Pancreas (tissue), 10 donors: ENCODE measurements around the gene ITSN2. TPM values are rescaled to one million over a fixed set of nuclear protein-coding genes. Genes with fewer than 3 reads are reported as not detected.

Source experiments
- ATAC-seq, 4 donors: fragments of 200-7000 bp; cut with Tn5 transposase; one replicate each; pipeline versions ENCODE4 v1.8.0 to v1.9.1; 2020; ENCODE audit warnings: mild to moderate bottlenecking in 4 of 4, moderate library complexity in 4 of 4
- DNase-seq, 6 donors: peaks; one replicate each; pipeline ENCODE4 v3.0.0-alpha.2; 2020
- FAIRE-seq: peaks from 2 replicates; lab custom pipeline; 2012; peaks lifted over from hg19 to GRCh38; lab: Jason Lieb, UNC
- H3K27ac ChIP-seq, 4 donors: fragments of 200-600 bp; sonication (generic); 1 replicate in 3 of 4; 2 replicates in 1 of 4; pipeline versions ENCODE4 v1.5.0 to v1.8.0; 2020
- H3K27me3 ChIP-seq, 4 donors: fragments of 200-600 bp; one replicate each; pipeline ENCODE4 v1.8.0; 2021
- H3K36me3 ChIP-seq, 3 donors: fragments of 200-600 bp; sonication (generic) in 1 of 3; one replicate each; pipeline versions ENCODE4 v1.5.0 to v1.8.0; 2020 to 2021
- H3K4me1 ChIP-seq, 3 donors: fragments of 200-600 bp; one replicate each; pipeline ENCODE4 v1.8.0; 2021
- H3K4me3 ChIP-seq, 4 donors: fragments of 200-600 bp; sonication (generic) in 2 of 4; one replicate each; pipeline versions ENCODE4 v1.5.0 to v1.8.0; 2020 to 2021
- H3K9me3 ChIP-seq, 4 donors: fragments of 200-600 bp; one replicate each; pipeline ENCODE4 v1.8.0; 2021
- CTCF ChIP-seq, 4 donors: fragments of 200-600 bp; sonication (generic) in 3 of 4; IDR thresholded peaks; one replicate each; pipeline versions ENCODE4 v1.5.0 to v1.8.0; 2021; ENCODE audit warnings: antibody characterized with exemption in 4 of 4
- WGBS, 2 donors: extraction: QIAGEN DNeasy Blood & Tissue Kit; methylation state at CpG; one replicate each; pipeline ENCODE4 v1.1.7; 2013; 5-methylcytosine and 5-hydroxymethylcytosine counted together
- intact Hi-C, 3 donors: fragments of 100-400 bp; cut with DNase I; formaldehyde crosslinking; loops; one replicate each; pipeline versions ENCODE4 v1.11.1 to v1.14.2; 2022
- polyA plus RNA-seq, 2 donors: library from polyadenylated mRNA; stranded (reverse); fragments of 200-250 nt; gene quantifications; one replicate each; pipeline ENCODE4 v1.2.3, GENCODE V29; 2013
- total RNA-seq, 6 donors: library from RNA; stranded (reverse); fragmentation: NEBNext Ultra II Directional in 4 of 6; extraction: Animal tissue kit (Norgen Biotek cat#: 25700) in 4 of 6; gene quantifications; one replicate each; pipeline versions ENCODE4 v1.2.1 to v1.2.4, GENCODE V29; 2021 to 2023
- donor health status: healthy with polysubstance abuse.
- donor health status: DM: no; HTN: no; CAD: no; lungs with moderate emphysema.
- donor health status: DM: no; HTN: no; CAD: no.
- donor health status: control.
- donor health status: control.
- donor health status: Bipolar disorder and iron deficiency.
- donor health status: DM: yes; HTN: yes; CAD: no.
- donor health status: DM: no; HTN: no; CAD: no.
- donor health status: DM: no; HTN: no; CAD: no.
- donor health status: DM: yes; HTN: yes; CAD: no.

The ITSN2 gene
- total and polyA plus RNA-seq, 8 donors = 23.8 to 42.0 (median 31.4) TPM

- WGBS, 2 donors = 86 to 94% methylated on average over 1 of the region's 1 CpG
- intact Hi-C loops = no loop called here
- ATAC-seq (peak in 1 of 4 donors; percentile 16), DNase-seq (no peak), FAIRE-seq (no peak)
- peak overlapping the region in 1 of 4 donors; percentile 10 for H3K27ac ChIP-seq
- H3K9me3 ChIP-seq = no peaks in the 10 kb centered on the region
- H3K4me3 ChIP-seq = no peak overlapping the region
- H3K36me3 ChIP-seq = no peaks in the 10 kb centered on the region
- H3K4me1 ChIP-seq = peaks cover 26 to 59% (median 32%) of the 10 kb centered on the region in 3 donors
- no peaks in the 10 kb centered on the region for H3K27me3 ChIP-seq
- no peak for TF ChIP-seq CTCF (IDR thresholded peaks at IDR 0.05)
Measured at GRCh38 chr2:24354957-24355356, 5.4 kb downstream of the ITSN2 start.

GRCh38 chr2:24354395-24354794 is 5.9 kb downstream of the ITSN2 start:
- 32 to 39% methylated on average over 3 of the region's 3 CpGs for WGBS, 2 donors
- Histone ChIP-seq H3K36me3 (no peaks in the 10 kb centered on the region), H3K4me1 (peaks cover 26 to 63% (median 32%) of the 10 kb centered on the region in 3 donors), H3K9me3 (no peaks in the 10 kb centered on the region), H3K27me3 (no peaks in the 10 kb centered on the region), H3K4me3 (no peak overlapping the region), H3K27ac (no peak overlapping the region)
- TF ChIP-seq CTCF (IDR thresholded peaks at IDR 0.05) = no peak
- ATAC-seq (peak in 1 of 4 donors; percentile 21), DNase-seq (no peak), FAIRE-seq (no peak)
- intact Hi-C loops = no loop called here

- DNase-seq = no peak
- Histone ChIP-seq H3K27me3 (no peaks in the 10 kb centered on the region), H3K4me3 (no peak overlapping the region), H3K4me1 (peaks cover 26 to 66% (median 32%) of the 10 kb centered on the region in 3 donors), H3K9me3 (no peaks in the 10 kb centered on the region), H3K36me3 (no peaks in the 10 kb centered on the region), H3K27ac (no peak overlapping the region)
- peak in 1 of 4 donors; percentile 14 for ATAC-seq
- intact Hi-C loops = no loop called here
- WGBS, 2 donors = 60 to 61% methylated on average over 1 of the region's 1 CpG
- no peak for FAIRE-seq
- TF ChIP-seq CTCF (IDR thresholded peaks at IDR 0.05) = no peak
Measured at GRCh38 chr2:24353973-24354372, 6.4 kb downstream of the ITSN2 start.

GRCh38 chr2:24353364-24353763 is 7.0 kb downstream of the ITSN2 start:
- H3K27ac ChIP-seq = no peak overlapping the region
- no peaks in the 10 kb centered on the region for H3K9me3 ChIP-seq
- intact Hi-C loops = no loop called here
- H3K4me3 ChIP-seq = no peak overlapping the region
- H3K36me3 ChIP-seq = no peaks in the 10 kb centered on the region
- no peaks in the 10 kb centered on the region for H3K27me3 ChIP-seq
- no peak for TF ChIP-seq CTCF (IDR thresholded peaks at IDR 0.05)
- H3K4me1 ChIP-seq = peaks cover 26 to 60% (median 32%) of the 10 kb centered on the region in 3 donors
- FAIRE-seq = no peak
- ATAC-seq = no peak
- WGBS, 2 donors = 81 to 86% methylated on average over 5 of the region's 5 CpGs
- no peak for DNase-seq

GRCh38 chr2:24352664-24353063 is 7.7 kb downstream of the ITSN2 start:
- Histone ChIP-seq H3K27me3 (no peaks in the 10 kb centered on the region), H3K36me3 (no peaks in the 10 kb centered on the region), H3K4me1 (peaks cover 26 to 56% (median 32%) of the 10 kb centered on the region in 3 donors), H3K9me3 (no peaks in the 10 kb centered on the region), H3K27ac (no peak overlapping the region), H3K4me3 (no peak overlapping the region)
- intact Hi-C loops = no loop called here
- no peak for DNase-seq
- no peak for FAIRE-seq
- no peak for ATAC-seq
- TF ChIP-seq CTCF (IDR thresholded peaks at IDR 0.05) = no peak
